IPS DF 4.7 (cell line): ENCODE measurements around the gene NGDN.
"Not testable (repeated sequence)": the region's sequence is repeated elsewhere in the genome, so short reads cannot be mapped to it uniquely, and the experiment has no call there.

Source experiments
- DNase-seq: peaks from one replicate; pipeline ENCODE4 v3.0.0-alpha.2; 2013; ENCODE audit warnings: low spot score; ENCODE audit errors: extremely low read depth

Gene NGDN

DNA sequence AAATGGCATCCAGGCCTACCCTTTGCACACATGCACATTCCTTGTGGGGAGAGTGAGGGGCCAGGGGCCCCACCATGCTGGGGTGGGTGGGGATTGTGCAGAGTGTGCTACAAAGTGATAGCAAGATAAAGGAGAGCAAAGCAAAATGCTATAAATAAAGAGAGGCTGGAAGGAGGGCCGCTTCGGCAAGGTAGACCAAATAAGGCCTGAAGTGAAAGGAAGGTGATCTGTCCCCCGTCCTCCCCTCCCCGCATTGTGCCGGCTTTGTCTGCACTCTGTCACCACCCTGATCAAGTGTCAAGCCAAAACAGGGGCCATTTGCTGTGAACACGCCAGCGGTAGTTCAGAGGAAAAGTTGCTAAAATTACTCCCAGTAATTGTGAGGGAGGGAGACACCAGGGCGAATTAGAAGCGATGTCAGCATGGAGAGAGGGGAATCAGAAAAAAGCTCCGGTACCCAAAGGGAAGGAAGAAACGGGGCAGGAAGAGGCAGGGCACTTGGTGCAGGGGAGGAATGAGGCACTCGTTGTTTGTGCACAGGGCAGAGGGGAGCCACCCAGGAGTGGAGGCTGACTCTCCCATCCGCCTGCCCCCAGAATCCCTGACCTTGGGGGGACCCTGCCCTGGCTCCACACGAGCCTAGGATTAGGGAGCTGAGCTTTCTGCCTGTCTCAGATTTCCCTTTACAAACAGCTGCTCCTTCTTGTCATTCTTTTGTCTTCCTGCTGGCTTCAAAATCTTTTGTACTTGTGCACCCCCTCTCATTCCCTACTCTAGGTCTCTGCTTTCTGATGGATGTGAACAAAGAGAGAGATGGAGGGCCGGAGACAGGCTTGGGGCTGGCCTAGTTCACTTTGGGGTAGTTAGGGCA is 31.2 kb upstream of the NGDN start:
- no peak for DNase-seq

DNA sequence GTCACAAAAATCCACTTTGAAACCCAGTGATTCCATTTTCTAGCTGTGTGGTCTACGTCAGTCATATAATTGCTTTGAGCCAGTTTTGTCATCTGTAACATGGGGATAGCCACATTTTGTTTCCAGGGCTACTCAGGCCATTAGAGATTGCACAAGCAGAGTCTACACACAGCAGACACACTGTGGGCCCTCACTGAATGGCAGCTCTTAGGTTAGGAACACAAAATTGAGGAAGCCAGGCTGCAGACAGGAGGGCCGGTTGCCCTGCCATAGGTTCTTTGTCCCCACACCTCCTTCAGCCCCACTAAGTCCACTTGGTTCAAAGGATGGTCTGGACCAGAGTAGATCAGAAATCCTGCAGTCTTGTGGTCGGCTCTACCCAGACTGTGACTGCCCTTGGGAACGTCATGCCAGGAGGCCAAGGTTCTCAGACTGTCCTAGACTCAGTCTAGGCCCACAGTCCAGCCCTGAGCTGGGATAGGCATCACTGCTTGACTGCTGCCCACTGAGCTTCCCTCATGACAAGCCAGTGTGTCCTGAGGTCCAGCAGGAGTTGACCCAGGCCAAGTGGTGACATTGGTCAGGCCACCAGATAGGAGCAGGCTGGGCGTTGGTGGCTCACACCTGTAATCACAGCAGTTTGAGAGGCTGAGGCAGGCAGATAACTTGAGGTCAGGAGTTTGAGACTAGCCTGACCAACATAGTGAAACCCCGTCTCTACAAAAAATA is 30.2 kb upstream of the NGDN start:
- no peak for DNase-seq

DNA sequence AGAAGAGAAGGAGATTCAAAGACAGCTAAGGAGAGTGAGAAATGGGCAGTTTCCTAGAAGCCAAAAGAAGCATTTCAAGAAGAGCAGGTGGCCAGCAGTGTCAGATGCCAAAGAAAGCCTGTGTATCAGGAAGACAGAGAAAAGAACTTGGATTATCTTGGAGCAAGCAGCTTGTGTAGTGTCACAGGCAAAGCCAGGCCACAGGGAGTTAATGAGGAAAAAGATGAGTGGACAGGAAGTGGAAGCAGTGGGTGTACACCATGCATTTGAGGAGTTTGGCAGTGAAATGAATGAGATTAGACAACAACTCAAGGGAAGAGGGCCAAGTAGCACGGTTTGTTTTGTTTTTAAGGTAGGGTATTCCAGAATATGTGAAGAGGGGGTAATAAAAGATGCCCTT is 28.4 kb upstream of the NGDN start:
- no peak for DNase-seq

DNA sequence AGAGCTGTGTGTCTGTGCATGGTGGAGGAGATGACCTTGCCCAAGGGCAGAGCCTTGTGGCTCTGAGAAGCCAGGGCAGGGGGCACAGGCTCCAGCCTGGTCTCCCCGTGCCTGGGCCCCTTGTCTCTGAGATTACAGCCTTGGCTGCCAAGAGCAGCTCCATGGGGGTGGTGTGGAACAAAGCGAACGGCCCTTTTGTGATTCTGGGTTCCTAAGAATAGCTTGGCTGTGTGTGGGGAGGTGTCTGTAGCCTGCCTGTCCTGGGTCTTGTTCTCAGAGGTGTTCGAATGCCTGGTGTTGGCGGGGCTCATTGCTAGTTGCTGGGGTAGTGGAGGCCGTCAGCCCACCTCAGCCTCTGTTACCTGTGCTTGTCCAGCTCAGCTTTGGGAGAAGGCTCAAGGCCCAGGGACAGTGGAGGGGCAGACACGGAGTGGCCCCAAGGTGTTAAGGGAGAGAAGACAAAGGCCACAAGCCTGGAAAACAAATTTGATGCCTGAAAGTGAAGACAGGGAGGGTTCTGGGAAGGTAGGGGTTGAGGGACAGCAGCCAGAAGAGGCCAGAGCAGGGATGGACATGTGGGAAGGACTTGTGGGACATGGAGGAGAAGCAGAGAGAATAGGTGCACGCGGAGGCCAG is 26.7 kb upstream of the NGDN start:
- no peak for DNase-seq

DNA sequence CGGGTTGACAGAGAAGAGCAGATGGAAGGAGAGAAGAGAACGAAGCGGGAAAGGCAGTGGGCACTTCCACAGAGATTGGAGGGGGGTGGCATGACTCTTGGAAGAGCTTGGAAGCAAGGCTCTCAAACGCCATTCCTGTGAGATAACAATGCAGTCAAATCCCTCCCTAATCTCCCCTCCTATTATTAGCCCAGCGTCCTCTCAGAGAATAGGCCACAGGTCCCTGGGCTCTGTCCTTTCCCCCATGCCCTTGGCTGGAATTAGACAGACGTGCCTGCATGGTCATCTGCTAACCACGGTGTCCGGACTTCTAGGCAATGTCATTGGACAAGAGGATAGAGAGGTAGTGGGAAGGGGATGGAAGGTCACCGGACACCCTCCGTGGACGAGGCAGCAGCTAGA is 26.1 kb upstream of the NGDN start:
- DNase-seq = no peak

DNA sequence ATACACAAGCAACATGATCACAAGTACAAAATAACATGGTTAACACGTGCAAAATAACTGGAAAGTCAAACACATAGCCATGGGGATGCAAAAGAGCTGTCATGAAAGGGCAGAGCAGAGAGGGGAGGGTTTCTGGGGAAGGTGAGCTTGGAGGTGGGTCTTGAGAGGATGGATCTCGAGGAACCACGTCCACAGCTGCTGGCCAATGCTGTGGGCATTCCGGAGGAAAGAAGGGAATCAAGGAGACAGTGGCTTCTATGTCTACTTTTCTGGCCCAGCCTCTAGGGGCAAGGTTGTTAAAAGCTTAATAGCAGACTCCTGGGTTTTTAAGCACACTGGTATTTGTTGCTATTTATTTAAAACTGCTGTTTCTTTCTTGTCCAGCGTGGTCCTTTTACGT is 25.6 kb upstream of the NGDN start:
- DNase-seq = no peak

DNA sequence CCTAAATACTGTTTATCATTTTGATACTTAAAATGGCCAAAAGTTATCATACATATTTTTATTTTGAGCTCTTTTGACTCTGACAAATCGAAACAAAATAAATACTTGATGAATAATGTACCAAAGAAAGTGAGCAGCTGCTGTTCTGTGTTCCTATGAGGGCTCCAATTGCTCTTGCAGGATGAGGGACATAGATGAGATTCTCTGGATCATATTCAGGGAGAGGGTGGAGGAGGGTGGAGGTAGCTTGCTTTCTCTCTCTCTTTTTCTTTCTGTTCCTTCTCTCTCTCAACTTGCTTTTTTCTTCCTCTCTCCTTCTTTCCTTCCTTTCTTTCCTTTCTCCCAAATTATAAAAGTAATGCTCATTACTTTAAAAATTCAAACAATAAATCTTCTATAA is 25.2 kb upstream of the NGDN start:
- no peak for DNase-seq

DNA sequence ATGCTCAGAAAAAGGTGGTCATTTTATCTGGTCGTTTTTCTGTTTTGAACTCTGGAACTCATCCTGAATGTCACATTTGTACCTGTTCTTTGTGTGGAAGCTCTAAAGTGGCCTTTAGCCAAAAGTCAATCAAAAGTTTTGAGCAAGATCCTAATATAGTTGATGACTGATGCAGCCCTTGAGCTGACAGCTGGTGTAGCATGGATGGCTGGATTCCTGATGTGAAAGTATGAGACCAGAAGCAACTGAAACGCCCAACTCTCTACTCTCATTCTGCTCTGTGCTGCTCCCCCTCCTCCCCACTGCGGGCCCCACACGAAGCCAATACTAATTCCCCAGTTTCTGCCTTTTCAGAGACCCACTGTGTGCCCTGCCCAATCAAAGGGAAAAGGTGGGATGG is 23.7 kb upstream of the NGDN start:
- DNase-seq = no peak

DNA sequence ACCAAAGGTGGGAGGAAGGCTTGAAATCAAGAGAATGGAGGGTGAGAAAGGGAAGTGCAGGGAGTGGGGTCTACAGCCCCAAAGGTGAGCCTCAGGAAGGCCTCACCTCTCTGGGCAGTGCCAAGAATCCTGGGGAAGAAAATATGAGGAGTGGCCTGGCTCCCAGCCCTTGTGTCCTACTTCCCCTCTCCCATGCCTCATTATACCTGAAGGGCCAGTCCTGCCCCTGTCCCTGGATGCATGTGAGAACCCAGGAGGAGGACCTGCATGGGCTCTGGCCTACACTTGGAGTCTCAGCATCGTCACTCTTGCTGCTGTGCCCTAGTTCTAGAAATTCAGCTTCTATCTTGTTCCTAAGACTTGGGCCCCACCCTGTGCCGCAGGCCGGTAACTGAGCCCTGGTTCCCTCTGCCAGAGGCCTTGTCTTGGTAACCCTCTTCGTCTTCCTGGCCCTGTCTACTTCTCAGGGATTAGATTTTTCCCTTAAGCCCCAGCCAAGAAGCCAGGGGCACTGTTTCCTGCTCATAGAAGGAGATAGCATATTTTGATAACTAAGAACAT is 23.1 kb upstream of the NGDN start:
- no peak for DNase-seq

DNA sequence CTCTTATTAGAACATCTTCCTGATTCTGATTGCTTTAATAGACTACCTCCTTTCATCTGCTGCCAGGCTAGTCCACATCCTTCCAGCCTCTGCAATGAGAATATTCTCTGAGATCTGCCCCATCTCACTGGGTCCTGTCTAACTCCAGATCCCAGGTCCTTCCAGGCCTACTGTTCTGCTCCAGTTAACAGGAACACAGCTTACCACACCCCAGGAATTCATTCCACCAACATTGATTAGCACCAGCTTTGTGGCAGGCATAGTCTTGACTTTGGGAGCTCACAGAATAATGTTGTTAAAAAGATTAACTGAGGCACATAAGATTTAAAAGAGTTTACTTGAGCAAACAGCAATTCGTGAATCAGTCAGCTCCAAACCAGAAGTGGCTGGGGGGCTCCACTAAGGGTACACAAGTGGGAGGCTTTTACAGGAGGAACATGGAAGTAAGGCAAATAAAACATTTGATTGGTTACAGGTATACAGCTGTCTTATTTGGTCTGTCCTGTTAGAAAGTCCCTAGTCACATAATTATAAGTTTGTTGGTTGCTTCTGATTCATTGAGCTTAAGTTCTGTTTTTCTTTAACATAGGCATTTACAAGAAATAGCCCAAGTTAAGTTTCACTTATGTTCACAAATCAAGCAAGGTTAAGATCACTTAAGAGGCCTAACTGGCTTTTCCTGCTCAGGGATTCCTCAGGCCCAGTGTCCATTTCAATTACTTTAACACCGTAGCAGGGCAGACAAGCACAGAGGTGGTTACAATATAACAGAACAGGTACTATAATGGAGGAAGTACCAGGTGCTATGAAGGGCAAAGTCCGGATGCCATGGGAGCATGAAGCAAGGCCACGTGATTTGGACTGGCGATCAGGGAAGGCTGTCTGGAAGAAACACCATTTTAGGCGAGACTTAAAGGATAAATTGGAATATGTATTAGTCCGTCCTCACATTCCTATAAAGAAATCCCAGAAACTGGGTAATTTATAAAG is 21.8 kb upstream of the NGDN start:
- DNase-seq = no peak

DNA sequence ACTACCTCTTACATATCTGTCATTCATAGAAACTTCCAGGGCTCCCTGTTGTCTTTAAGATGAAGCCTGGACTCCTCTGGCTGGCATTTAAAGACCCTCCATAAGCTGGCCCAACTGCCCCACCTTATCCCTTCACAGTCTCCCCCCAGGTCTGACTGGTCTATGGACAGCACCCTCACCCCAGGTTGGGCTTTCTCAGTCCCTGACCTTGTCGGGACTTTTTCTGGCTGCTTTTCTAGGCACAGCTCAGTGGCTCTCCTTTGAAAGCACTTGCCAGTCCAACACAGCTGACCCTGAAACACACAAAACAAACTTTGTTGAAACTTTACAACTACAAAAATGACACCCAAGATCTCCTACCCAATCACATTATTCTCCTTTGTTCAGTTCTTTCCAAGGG is 20.2 kb upstream of the NGDN start:
- no peak for DNase-seq

DNA sequence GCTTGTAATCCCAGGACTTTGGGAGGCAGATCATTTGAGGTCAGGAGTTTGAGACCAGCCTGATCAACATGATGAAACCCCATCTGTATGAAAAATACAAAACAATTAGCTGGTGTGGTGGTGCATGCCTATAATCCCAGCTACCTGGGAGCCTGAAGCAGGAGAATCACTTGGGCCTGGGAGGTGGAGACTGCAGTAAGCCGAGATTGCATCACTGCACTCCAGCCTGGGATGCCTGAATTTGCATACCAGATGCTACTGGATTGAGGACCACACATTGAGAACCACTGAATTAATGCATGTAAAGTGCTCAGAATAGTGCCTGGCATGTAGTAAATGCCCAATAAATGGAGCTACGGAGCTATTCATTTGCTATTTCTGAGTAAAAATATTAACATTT is 19.1 kb upstream of the NGDN start:
- no peak for DNase-seq

DNA sequence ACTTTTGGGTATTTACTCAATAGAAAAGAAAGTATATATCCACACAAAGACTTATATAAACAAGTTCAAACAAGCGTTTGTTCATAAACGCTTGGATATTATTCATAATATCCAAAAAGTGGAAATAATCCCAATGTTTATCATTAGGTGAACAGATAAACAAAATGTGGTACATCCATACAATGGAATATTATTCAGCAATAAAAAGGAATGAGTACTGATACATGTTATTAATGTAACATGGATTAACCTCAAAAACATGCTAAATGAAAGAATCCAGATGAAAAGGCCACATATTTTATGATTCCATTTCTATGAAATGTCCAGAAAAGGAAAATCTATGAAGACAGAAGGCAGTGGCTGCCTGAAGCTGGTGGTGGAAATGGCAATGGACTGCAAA is 17.3 kb upstream of the NGDN start:
- no peak for DNase-seq

DNA sequence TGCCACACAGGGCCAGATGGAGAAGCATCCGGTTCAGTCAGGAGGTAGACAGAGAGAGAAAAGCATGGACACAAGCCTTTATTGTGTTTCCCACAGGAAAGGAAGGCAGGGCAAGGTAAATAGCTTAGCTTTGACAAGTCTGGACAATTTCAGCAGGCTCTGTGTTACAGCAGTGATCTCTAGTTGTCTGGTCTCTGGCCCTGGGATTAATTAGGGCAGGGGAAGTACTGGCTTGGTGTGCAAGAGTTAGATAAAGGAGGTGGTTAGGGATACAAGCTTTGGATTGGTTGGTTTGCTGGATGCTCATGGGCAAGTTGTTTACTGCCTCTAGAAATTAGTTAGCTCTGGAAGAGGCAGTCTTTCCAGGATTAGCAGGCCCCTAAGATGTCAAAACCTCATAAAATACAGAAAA is 15.1 kb upstream of the NGDN start:
- DNase-seq = no peak

DNA sequence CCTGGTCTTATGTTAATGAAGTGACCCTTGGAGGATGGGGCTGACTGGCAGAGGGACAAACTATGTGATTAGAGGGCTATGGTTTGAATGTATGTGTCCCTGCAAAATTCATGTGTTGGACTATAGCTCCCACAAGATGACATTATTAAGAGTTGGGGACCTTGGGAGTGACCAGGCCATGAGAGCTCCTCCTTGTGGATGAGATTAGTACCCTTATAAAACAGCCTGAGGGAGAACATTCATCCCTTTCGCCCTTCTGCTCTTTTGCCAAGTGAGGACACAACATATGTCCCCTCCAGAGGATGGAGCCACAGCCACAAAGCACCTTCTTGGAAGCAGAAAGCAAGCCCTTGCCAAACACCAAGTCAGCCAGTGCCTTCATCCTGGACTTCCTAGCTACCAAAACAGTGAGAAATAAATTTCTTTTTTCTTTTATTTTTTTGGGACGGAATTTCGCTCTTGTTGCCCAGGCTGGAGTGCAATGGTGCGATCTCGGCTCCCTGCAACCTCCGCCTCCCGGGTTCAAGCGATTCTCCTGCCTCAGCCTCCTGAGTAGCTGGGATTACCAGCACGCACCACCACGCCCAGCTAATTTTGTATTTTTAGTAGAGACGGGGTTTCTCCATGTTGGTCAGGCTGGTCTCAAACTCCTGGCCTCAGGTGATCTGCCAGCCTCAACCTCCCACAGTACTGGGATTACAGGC is 12.5 kb upstream of the NGDN start:
- DNase-seq = not testable (repeated sequence)

DNA sequence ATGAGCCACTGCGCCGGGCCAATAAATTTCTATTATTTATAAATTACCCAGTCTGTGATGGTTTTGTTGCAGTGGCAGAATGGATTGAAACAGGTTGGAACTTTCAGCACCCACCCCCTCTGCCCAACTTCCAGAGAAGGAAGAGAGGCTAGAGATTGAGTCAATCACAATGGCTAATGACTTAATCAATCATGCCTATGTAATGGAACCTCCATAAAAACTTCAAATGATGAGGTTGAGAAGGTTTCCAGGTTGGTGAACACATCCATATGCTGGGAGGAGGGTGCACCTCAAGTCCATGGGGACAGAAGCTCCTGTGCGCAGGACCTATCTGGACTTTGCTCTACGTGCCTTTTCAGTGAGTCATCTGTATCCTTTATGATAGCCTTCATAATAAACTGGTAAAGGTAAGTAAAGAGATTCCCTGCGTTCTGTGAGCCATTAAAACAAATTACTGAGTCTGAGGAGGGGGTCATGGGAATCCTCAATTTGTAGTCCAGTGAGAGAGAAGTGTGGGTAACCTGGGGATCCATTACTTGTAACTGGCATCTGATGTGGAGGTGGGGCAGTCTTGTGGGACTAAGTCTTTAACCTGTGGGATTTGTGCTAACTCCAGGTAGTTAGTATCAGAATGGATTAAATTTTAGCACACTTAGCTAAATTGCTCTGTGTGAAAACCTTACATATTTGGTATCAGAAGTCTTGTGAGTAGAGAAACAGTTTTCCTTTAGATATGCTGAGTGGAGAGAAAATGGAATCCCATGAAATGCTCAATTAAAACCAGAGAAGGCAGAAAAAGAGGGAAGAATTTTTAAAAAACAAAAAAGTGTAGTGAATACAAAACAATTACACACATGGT is 11.7 kb upstream of the NGDN start:
- no peak for DNase-seq

DNA sequence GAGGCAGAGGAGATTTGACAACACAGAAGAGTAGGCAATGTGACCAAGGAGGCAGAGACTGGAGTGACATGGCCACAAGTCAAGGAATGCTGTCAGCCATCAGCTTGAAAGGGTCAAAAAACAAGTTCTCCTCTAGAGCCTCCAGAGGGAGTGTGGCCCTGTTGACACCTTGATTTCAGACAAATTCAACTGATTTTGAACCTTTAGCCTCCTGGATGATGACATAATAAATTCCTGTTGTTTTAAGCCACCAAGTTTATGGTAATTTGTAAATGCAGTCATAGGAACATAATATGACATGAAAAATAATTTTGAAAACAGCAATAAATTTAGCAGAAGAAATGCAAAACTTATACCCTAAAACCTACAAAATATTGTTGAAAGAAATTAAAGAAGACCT is 8.5 kb upstream of the NGDN start:
- DNase-seq = no peak

DNA sequence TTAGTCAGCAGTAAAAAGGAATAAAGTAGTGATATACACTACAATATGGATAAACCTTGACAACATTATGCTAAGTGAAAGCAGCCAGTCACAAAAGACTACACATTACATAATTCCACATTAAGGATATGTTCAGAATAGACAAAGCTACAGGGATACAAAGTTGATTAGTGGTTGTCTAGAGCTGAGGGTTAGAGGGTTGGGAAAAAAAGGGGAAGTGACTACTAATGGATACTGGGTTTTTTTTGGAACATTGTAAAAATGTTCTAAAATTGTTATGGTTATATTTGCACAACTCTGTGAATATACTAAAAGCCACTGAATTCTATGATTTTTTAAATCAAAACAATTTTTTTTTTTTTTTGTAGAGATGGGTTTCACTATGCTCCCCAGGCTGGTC is 4.8 kb upstream of the NGDN start:
- no peak for DNase-seq

DNA sequence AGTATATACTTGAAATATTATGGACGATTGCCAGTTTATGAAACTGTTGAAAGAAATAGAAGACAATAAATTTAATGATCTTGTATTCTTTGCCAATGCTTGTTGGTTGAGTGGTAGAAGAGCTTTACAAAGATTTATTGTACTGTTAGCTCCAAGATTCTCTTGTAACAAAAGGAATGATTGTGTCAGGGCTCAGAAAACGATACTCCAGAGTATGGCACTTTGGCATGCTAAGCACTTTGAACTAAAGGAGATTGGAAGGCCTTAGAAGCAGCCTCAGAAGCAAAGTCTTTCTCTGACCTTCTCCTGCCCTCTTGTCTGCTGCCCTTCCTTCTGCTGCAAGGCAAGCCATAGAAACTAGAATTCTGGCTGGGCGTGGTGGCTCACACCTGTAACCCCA is 4.2 kb upstream of the NGDN start:
- no peak for DNase-seq
